SK-N-SH treated with all-trans-retinoic acid at 6 μM for 48 hours (cell line): ENCODE results near the gene MAPK7.

Source experiments
- ATAC-seq: fragments of 200-7000 bp; cut with Tn5 transposase; 3 replicates; pipeline ENCODE4 v1.9.1; 2020; ENCODE audit warnings: mild to moderate bottlenecking, moderate library complexity
- BACH2 ChIP-seq: fragments of 250-450 bp; sonication (Bioruptor Pico); IDR thresholded peaks from 2 replicates; pipeline ENCODE4 v1.9.0; 2021; ENCODE audit warnings: mild to moderate bottlenecking, borderline replicate concordance
- CREB5 ChIP-seq: fragments of 250-450 bp; sonication (Bioruptor Pico); IDR thresholded peaks from 2 replicates; pipeline ENCODE4 v1.5.1; 2020; ENCODE audit warnings: low read depth, mild to moderate bottlenecking, moderate library complexity
- CSDC2 ChIP-seq: fragments of 250-450 bp; sonication (Bioruptor Pico); IDR thresholded peaks from 2 replicates; pipeline ENCODE4 v1.5.0; 2020; ENCODE audit warnings: mild to moderate bottlenecking, moderate library complexity
- ESRRG ChIP-seq: fragments of 250-450 bp; sonication (Bioruptor Pico); IDR thresholded peaks from 2 replicates; pipeline ENCODE4 v1.6.1; 2021; ENCODE audit warnings: mild to moderate bottlenecking
- GLIS3 ChIP-seq: fragments of 250-450 bp; sonication (Bioruptor Pico); IDR thresholded peaks from 2 replicates; pipeline ENCODE4 v1.5.0; 2020; ENCODE audit warnings: mild to moderate bottlenecking, moderate library complexity
- ISL1 ChIP-seq: fragments of 250-450 bp; sonication (Bioruptor Pico); IDR thresholded peaks from 2 replicates; pipeline ENCODE4 v2.1.2; 2022; ENCODE audit warnings: mild to moderate bottlenecking, moderate library complexity
- OSR1 ChIP-seq: fragments of 250-450 bp; sonication (Bioruptor Pico); IDR thresholded peaks from 2 replicates; pipeline ENCODE4 v1.8.0; 2022; ENCODE audit warnings: moderate library complexity, mild to moderate bottlenecking, inconsistent platforms
- PATZ1 ChIP-seq: fragments of 250-450 bp; sonication (Bioruptor Pico); IDR thresholded peaks from 2 replicates; pipeline ENCODE4 v1.8.0; 2020; ENCODE audit warnings: mild to moderate bottlenecking, moderate library complexity, borderline replicate concordance
- POU6F1 ChIP-seq: fragments of 250-450 bp; sonication (Bioruptor Pico); IDR thresholded peaks from 2 replicates; pipeline ENCODE4 v1.8.0; 2021; ENCODE audit warnings: low read depth, mild to moderate bottlenecking, moderate library complexity, borderline replicate concordance
- PPARA ChIP-seq: fragments of 250-450 bp; sonication (Bioruptor Pico); IDR thresholded peaks from 2 replicates; pipeline ENCODE4 v1.5.0; 2020; ENCODE audit warnings: mild to moderate bottlenecking, borderline replicate concordance
- RARB ChIP-seq: fragments of 250-450 bp; sonication (Bioruptor Pico); IDR thresholded peaks from 2 replicates; pipeline ENCODE4 v1.8.0; 2021; ENCODE audit warnings: mild to moderate bottlenecking, moderate library complexity
- SNAI2 ChIP-seq: fragments of 250-450 bp; sonication (Bioruptor Pico); IDR thresholded peaks from 2 replicates; pipeline ENCODE4 v1.5.0; 2020; ENCODE audit warnings: mild to moderate bottlenecking, moderate library complexity
- TCF4 ChIP-seq: fragments of 250-450 bp; sonication (Bioruptor Pico); IDR thresholded peaks from 2 replicates; pipeline ENCODE4 v1.8.0; 2021; ENCODE audit warnings: mild to moderate bottlenecking, moderate library complexity, borderline replicate concordance
- TOX ChIP-seq: fragments of 250-450 bp; sonication (Bioruptor Pico); IDR thresholded peaks from 2 replicates; pipeline ENCODE4 v1.8.0; 2021; ENCODE audit warnings: mild to moderate bottlenecking, moderate library complexity, borderline replicate concordance
- TSHZ2 ChIP-seq: fragments of 250-450 bp; sonication (Bioruptor Pico); IDR thresholded peaks from 2 replicates; pipeline ENCODE4 v1.5.0; 2020; ENCODE audit warnings: mild to moderate bottlenecking, moderate library complexity
- ZC3H10 ChIP-seq: fragments of 250-450 bp; sonication (Bioruptor Pico); IDR thresholded peaks from 2 replicates; pipeline ENCODE4 v1.5.1; 2021; ENCODE audit warnings: mild to moderate bottlenecking, moderate library complexity
- ZFP3 ChIP-seq: fragments of 250-450 bp; sonication (Bioruptor Pico); IDR thresholded peaks from 2 replicates; pipeline ENCODE4 v1.5.0; 2020; ENCODE audit warnings: mild to moderate bottlenecking, moderate library complexity
- ZFP30 ChIP-seq: fragments of 450-650 bp; formaldehyde crosslinking; IDR thresholded peaks from 2 replicates; pipeline ENCODE4 v1.5.0; 2022; ENCODE audit warnings: mild to moderate bottlenecking, moderate library complexity
- ZNF565 ChIP-seq: fragments of 450-650 bp; formaldehyde crosslinking; conservative IDR thresholded peaks from 2 replicates; pipeline ENCODE4 v1.5.0; 2020; ENCODE audit warnings: low read depth, mild to moderate bottlenecking, moderate library complexity
- ZNF70 ChIP-seq: fragments of 450-650 bp; formaldehyde crosslinking; IDR thresholded peaks from 2 replicates; pipeline ENCODE4 v1.5.0; 2020; ENCODE audit warnings: mild to moderate bottlenecking, moderate library complexity
- ZNF8 ChIP-seq: fragments of 450-650 bp; formaldehyde crosslinking; IDR thresholded peaks from 2 replicates; pipeline ENCODE4 v1.5.0; 2020; ENCODE audit warnings: mild to moderate bottlenecking, moderate library complexity

Gene MAPK7

GRCh38 chr17:19405114-19405513, 26.8 kb downstream of the MAPK7 start:
- TF ChIP-seq PPARA (CRISPR knock-in tag) (no peak), ISL1 (CRISPR knock-in tag) (no peak), TSHZ2 (no peak), CSDC2 (CRISPR knock-in tag) (no peak), ESRRG (CRISPR knock-in tag) (no peak), GLIS3 (CRISPR knock-in tag) (no peak)
- TF ChIP-seq, all 23 proteins: peak for 0
- ATAC-seq: no peak

- TF ChIP-seq ZNF70 (CRISPR knock-in tag) (no peak), GLIS3 (CRISPR knock-in tag) (no peak), ZFP3 (CRISPR knock-in tag) (no peak), OSR1 (no peak), ZFP30 (CRISPR knock-in tag) (no peak), TSHZ2 (no peak), ZC3H10 (CRISPR knock-in tag) (no peak), TCF4 (no peak), ESRRG (CRISPR knock-in tag) (no peak), SNAI2 (no peak), RARB (CRISPR knock-in tag) (no peak), POU6F1 (no peak), CREB5 (CRISPR knock-in tag) (no peak), ZNF565 (no peak)
- TF ChIP-seq, all 23 proteins: peak for 0
- ATAC-seq: no peak
These were observed 29.5 kb downstream of the MAPK7 start for GRCh38 chr17:19407601-19408345.

- ATAC-seq: no peak
These were observed 30.0 kb downstream of the MAPK7 start for GRCh38 chr17:19408346-19408710.

GRCh38 chr17:19409066-19409465, 30.8 kb downstream of the MAPK7 start:
- no peak for ATAC-seq

More at GRCh38 chr17:19408346-19408710, 30.0 kb downstream of the MAPK7 start:
- TF ChIP-seq ZNF8 (no peak), BACH2 (CRISPR knock-in tag) (no peak), ZNF565 (no peak), ZNF70 (CRISPR knock-in tag) (no peak), TOX (CRISPR knock-in tag) (no peak)

More at GRCh38 chr17:19409066-19409465, 30.8 kb downstream of the MAPK7 start:
- no peak for TF ChIP-seq ZFP3 (CRISPR knock-in tag)
- TF ChIP-seq CSDC2 (CRISPR knock-in tag): no peak
- no peak for TF ChIP-seq BACH2 (CRISPR knock-in tag)
- TF ChIP-seq ZNF565: no peak
- TF ChIP-seq PATZ1: no peak
- no peak for TF ChIP-seq CREB5 (CRISPR knock-in tag)
- TF ChIP-seq ZNF8: no peak
- TF ChIP-seq, all 23 proteins: peak for 0
